Activated CD4-positive, alpha-beta T cell treated with anti-CD3 and anti-CD28 coated beads, Interleukin-2, amount 50 U/mL, for 48 hours (primary cell): ENCODE results near the gene DNAI1.
A peak's percentile ranks its signal among the peaks of the same experiment; 100 is the strongest.
"Not testable (repeated sequence)": the region's sequence is repeated elsewhere in the genome, so short reads cannot be mapped to it uniquely, and the experiment has no call there.

ENCODE experiments used
- DNase-seq, 2 experiments: peaks; one replicate each; pipeline ENCODE4 v3.0.0-alpha.2; 2020

The DNAI1 gene

DNA sequence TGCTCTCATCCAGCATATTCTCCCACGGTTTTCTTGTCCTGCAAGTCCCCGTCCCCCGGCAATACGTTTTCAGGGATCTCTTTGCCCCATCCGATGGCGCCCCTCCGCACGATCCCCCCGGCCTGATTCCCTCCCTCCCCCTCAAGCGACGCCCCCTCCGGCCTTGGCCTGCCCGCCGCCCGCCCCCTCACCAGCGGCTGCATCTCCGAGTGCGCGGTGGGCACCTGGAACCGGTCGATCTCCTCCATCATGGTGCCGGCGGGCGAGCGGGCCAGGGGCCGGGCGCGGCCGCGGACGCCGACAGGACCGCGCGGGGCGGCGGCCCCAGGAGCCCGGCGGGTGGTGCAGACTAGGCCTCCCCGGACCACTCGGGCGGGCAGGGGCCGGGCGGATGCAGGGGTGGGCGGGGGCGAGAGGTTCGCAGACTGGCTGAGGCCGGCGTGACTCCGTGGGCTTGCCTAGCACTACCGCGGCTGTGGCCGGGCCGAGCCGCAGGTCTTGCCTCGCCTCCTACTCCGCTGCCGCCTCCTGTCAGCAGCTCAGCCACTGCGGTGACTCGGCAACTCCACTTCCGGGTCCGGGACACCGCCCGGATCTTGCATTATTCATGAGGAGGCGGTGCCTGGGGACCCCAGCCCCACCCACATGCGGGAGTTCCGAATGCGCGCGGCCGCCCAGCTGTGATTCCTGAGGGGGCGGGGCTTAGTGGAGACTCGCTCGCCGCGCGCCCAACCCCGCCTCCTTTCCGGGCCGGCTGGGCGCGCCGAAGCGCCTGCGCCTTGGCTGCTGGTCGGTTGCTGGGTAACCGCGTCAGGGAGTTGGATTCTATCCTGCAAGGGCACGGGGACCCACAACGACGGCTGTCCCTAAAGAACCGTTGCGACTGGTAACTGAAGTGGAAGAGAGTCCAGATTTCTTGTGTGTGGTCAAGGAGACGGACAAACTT is at the start of gene DNAI1, which contains the start of gene FAM219A:
Gene DNAI1, plus strand, starts transcription at position 793 of the 946 bp plus-strand sequence. CDS start 201 bp downstream, outside the sequence.
Gene FAM219A, minus strand, starts transcription at position 558 of the 946 bp plus-strand sequence. Its CDS starts 307 bp downstream, at position 251.
- DNase-seq = peak; percentile 98 to 99

GRCh38 chr9:34409154-34409553 is 49.5 kb upstream of the DNAI1 start:
- DNase-seq = no peak

DNA sequence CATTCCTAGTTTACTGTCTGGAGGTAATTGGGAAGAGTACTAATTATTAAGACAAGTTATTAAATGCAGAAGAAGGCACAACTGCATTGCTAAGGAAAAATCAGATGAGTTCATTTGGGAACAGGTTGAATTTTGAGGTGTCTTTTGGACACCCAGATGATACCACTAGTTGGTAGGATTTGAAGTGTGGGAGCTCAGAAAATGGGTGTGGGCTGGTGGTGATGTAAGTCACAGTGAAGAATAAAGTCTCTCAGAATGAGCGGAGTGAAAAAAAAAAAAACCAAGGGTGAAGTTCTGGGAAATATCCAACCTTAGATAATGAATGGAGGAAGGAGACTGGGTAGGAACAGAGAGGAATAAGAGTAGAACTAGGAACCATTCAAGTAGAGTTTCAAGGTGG is 46.3 kb upstream of the DNAI1 start:
- DNase-seq = no peak

- DNase-seq = peak; percentile 54 to 66
These were observed 45.3 kb upstream of the DNAI1 start for GRCh38 chr9:34413231-34413852.

DNA sequence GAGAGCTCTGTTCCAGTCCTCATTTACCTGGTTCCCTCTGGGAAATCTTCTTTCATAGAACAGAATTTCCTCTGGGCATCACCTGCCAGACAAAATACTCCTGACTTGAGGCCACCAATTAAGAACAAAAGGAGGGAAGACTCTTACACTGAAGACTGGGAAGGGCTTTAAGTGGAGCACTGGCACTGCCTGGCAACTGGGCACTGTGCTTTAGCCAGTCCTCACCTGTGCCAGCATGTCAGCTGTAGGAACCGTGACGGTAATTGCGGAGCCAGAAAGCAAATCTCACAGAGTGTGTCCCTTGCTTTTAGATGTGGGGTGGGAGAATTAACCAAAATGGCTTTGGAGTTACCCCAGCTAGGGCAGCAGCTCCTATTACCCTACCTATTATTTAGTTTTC is 40.9 kb upstream of the DNAI1 start:
- no peak for DNase-seq

GRCh38 chr9:34419716-34420504 is 38.7 kb upstream of the DNAI1 start:
- DNase-seq = no peak

GRCh38 chr9:34426347-34427074 is 32.1 kb upstream of the DNAI1 start:
- DNase-seq = no peak

GRCh38 chr9:34428325-34428958 is 30.2 kb upstream of the DNAI1 start:
- no peak for DNase-seq

- peak; percentile 8 to 22 for DNase-seq
These were observed 27.7 kb upstream of the DNAI1 start for GRCh38 chr9:34430843-34431437.

GRCh38 chr9:34431667-34432066 is 26.9 kb upstream of the DNAI1 start:
- DNase-seq = no peak

- peak; percentile 63 to 68 for DNase-seq
These were observed 21.3 kb upstream of the DNAI1 start for GRCh38 chr9:34437006-34437925.

GRCh38 chr9:34437926-34438307 is 20.7 kb upstream of the DNAI1 start:
- not testable (repeated sequence) for DNase-seq

- DNase-seq = not testable (repeated sequence)
These were observed 20.1 kb upstream of the DNAI1 start for GRCh38 chr9:34438465-34438864.

DNA sequence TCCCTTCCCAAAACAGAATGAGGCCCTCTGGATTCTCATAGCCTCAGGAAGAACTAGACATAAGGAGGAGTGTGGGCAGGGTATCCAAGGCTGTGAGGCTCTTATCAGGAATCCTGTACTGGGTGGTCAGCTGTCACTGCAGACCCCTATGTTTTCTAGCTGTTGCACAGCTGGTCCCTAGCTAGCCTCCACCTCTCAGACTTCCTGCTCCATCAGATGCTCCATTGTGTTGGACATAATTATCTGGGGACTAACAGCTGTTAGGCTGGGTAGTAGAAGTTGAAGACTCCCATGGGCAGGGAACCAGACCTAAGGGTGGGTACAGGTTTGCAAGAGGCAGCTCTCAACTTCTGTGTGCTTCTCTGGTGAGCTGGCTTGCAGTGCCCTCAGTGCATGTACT is 18.6 kb upstream of the DNAI1 start:
- no peak for DNase-seq

DNA sequence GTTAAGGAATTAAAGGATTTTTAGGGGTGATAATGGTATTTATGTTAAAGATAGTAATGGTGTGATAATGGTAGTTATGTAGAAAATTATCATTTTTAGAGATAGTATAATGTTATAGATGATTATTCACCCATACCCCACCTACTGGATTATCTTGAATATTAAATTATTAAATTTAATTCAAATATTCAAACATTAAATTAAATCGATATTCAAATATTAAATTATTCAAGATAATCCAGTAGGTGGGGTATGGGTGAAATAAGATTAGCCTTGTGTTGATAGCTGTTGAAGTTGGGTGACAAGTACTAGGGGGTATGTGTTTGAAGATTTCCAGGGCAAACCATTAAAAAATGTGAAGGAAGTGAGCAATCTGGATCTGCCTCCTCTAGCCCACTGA is 15.8 kb upstream of the DNAI1 start:
- no peak for DNase-seq

GRCh38 chr9:34443533-34443932 is 15.1 kb upstream of the DNAI1 start:
- no peak for DNase-seq

- no peak for DNase-seq
These were observed 14.6 kb upstream of the DNAI1 start for GRCh38 chr9:34443976-34444375.

DNA sequence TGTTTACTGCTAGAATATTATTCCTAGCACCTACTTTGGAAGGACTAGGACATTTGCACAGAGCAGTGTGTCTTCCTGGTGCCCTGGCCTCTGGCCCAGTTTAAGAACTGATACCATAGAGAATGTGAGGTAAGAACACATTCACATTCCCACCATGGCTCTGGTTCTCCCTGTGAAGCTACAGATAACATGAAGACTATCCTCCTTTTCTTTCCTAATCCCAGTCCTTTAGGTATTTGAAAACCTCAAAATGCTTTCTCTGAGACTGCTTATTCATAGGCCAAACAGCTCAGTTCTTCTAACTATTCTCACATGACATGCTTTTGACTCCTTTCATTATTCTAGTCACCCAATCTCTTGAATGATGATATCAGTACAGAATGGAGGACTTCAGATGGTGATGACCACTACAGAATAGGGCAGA is 12.1 kb upstream of the DNAI1 start:
- DNase-seq = no peak

DNA sequence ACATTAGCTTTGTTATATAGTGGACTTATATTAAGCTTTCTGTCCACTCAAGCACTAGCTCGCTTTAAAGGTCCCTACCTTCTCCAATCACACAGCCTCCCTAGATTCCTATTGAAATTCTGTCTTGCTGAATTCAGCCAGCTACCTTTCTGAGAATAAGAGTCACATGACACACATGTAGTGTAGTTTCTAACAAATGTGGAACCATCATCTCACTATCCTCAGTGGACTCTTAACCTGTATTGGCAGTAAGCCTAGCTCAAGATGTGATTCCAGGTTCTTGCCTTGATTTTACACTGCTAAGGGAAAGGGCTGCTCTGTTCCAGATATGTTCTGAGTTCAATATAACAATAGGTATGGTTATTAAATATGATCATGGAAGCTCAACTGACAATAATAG is 11.7 kb upstream of the DNAI1 start:
- no peak for DNase-seq

GRCh38 chr9:34450644-34451043 is 8.0 kb upstream of the DNAI1 start:
- DNase-seq = no peak
